NB4 (cell line): ENCODE measurements around the gene SPHK1.

Source experiments
- MYC ChIP-seq: IDR thresholded peaks from 2 replicates; pipeline ENCODE4 v1.6.1; 2011; ENCODE audit warnings: low read depth, low read length
- POLR2A ChIP-seq: IDR thresholded peaks from 2 replicates; pipeline ENCODE4 v1.6.1; 2011; ENCODE audit warnings: mild to moderate bottlenecking; ENCODE audit not compliant: insufficient read length; ENCODE audit errors: extremely low read depth
- TF ChIP-seq, protein P1 (sequence below): IDR thresholded peaks from one replicate; pipeline ENCODE4 v1.5.1; 2012; ENCODE audit warnings: low read depth, low read length
- TF ChIP-seq, protein P2 (sequence below): IDR thresholded peaks from 2 replicates; pipeline ENCODE4 v1.6.1; 2011; ENCODE audit warnings: low read depth, low read length

DNA sequence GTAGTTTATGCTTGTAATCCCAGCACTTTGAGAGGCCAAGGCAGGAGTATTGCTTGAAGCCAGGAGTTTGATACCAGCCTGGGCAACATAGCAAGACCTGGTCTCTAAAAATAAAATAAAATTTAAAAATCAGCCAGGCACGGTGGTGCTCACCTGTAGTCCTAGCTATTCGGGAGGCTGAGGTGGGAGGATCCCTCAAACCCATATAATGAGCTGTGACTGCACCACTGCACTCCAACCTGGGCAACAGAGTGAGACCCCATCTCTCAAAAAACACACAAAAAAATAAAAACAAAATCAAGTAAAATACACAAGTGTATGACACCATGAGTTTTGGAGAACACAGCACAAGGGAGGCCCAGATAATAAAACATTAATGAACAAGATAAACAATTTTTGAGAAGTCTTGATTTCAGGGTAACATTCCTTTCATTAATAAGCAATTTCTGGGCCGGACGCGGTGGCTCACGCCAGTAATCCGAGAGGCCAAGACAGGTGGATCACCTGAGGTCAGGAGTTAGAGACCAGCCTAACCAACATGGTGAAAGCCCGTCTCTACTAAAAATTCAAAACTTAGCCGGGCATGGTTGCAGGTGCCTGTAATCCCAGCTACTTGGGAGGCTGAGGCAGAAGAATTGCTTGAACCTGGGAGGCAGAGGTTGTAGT lies 48.6 kb upstream of the SPHK1 start:
- TF ChIP-seq MYC (no peak), POLR2A (no peak)
- TF ChIP-seq, protein P1, sequence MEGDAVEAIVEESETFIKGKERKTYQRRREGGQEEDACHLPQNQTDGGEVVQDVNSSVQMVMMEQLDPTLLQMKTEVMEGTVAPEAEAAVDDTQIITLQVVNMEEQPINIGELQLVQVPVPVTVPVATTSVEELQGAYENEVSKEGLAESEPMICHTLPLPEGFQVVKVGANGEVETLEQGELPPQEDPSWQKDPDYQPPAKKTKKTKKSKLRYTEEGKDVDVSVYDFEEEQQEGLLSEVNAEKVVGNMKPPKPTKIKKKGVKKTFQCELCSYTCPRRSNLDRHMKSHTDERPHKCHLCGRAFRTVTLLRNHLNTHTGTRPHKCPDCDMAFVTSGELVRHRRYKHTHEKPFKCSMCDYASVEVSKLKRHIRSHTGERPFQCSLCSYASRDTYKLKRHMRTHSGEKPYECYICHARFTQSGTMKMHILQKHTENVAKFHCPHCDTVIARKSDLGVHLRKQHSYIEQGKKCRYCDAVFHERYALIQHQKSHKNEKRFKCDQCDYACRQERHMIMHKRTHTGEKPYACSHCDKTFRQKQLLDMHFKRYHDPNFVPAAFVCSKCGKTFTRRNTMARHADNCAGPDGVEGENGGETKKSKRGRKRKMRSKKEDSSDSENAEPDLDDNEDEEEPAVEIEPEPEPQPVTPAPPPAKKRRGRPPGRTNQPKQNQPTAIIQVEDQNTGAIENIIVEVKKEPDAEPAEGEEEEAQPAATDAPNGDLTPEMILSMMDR: no peak
- TF ChIP-seq, protein P2, sequence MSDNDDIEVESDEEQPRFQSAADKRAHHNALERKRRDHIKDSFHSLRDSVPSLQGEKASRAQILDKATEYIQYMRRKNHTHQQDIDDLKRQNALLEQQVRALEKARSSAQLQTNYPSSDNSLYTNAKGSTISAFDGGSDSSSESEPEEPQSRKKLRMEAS: no peak
